Right cardiac atrium (tissue), 5 donors: Measurements from ENCODE around the gene SLC1A2. TPM values are rescaled to one million over a fixed set of nuclear protein-coding genes. Genes with fewer than 3 reads are reported as not detected.

Experiments used
- ATAC-seq, 2 donors: fragments of 200-7000 bp; cut with Tn5 transposase; one replicate each; pipeline versions ENCODE4 v1.8.0 to v1.9.1; 2020; ENCODE audit warnings: moderate library complexity in 2 of 2, mild to moderate bottlenecking in 1 of 2
- DNase-seq, 3 donors: peaks; one replicate each; pipeline ENCODE4 v3.0.0-alpha.2; 2020
- H3K27ac ChIP-seq: one replicate; pipeline ENCODE4 v1.5.1; 2013; ENCODE audit warnings: mild to moderate bottlenecking, low read length, control low read depth, moderate library complexity
- H3K27me3 ChIP-seq: one replicate; pipeline ENCODE4 v1.6.1; 2013; ENCODE audit not compliant: control insufficient read depth, insufficient read depth
- H3K4me1 ChIP-seq: one replicate; pipeline ENCODE4 v1.6.1; 2013; ENCODE audit warnings: low read length; ENCODE audit not compliant: control insufficient read depth, insufficient read depth
- H3K4me3 ChIP-seq: one replicate; pipeline ENCODE4 v1.5.1; 2013; ENCODE audit warnings: low read length, control low read depth
- H3K9me3 ChIP-seq: one replicate; pipeline ENCODE4 v1.6.1; 2013; ENCODE audit warnings: low read length; ENCODE audit not compliant: control insufficient read depth
- WGBS: extraction: QIAGEN DNeasy Blood & Tissue Kit; methylation state at CpG from one replicate; pipeline ENCODE4 v1.1.7; 2013; 5-methylcytosine and 5-hydroxymethylcytosine counted together
- intact Hi-C, 4 donors: fragments of 100-400 bp; cut with DNase I; formaldehyde crosslinking; loops; one replicate each; pipeline versions ENCODE4 v1.11.0 to v1.14.0; 2022 to 2023
- polyA plus RNA-seq: library from polyadenylated mRNA; stranded (reverse); fragments of 200-250 nt; gene quantifications from one replicate; pipeline ENCODE4 v1.2.3, GENCODE V29; 2013
- total RNA-seq, 4 donors: library from RNA; stranded (reverse); fragmentation: NEBNext Ultra II Directional; extraction: Animal tissue kit (Norgen Biotek cat#: 25700); gene quantifications; one replicate each; pipeline ENCODE4 v1.2.1, GENCODE V29; 2021
- donor health status: healthy with polysubstance abuse.
- donor health status: DM: no; HTN: yes; CAD: no.
- donor health status: DM: no; HTN: no; CAD: no.
- donor health status: DM: no; HTN: yes; CAD: no; lungs with severe emphysema.
- donor health status: DM: yes; HTN: yes; CAD: no.

Gene SLC1A2
- total and polyA plus RNA-seq, 5 donors: 0.54 to 2.3 (median 1.3) TPM

DNA sequence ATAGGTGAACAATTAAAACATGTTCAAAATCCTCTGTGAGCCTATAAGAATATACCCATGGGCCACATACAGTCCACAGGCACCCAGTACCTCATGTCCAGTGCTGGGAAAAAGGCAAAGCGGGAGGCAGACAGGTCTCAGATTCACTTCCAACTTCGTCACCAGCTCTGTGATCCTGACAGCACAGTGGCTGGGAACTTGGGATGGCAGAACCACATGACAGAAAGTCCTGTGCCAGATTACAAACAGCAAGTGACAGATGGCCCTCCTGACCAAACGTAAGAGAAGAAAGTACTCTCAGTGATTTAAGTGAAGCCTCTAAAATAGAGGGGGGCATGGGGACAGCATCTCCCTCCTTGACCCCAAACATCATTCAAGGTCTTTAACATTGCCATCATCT is 5.8 kb downstream of the SLC1A2 start:
- H3K27ac ChIP-seq: no peak overlapping the region
- ATAC-seq (peak in 1 of 2 donors; percentile 57), DNase-seq (no peak)
- H3K27me3 ChIP-seq: no peaks in the 10 kb centered on the region
- no peaks in the 10 kb centered on the region for H3K9me3 ChIP-seq
- intact Hi-C loops: no loop called here
- no peak overlapping the region for H3K4me3 ChIP-seq
- WGBS: 72% methylated on average over 3 of the region's 3 CpGs
- no peaks in the 10 kb centered on the region for H3K4me1 ChIP-seq

DNA sequence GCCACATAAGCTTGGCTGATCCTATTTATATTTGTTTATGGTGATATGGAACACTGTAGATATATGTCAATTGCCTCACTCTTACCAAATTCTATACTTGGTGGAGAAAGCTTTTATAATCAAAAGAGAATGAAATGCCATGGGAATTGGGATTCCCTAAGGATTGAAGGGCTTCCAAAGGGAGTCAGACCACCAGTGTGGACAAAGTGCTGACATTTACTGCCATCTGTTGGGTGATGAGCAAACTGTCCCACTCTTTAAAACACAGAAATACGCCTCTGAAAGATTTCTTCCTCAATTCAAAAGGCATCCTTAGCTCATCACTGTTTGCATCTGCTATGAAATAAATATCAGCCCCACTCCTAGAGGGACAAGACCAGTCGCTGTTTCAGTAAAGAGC is 7.1 kb downstream of the SLC1A2 start:
- intact Hi-C loops: no loop called here
- DNase-seq: no peak
- no peak overlapping the region for H3K27ac ChIP-seq
- H3K27me3 ChIP-seq: no peaks in the 10 kb centered on the region
- H3K9me3 ChIP-seq: no peaks in the 10 kb centered on the region
- 64% methylated on average over 2 of the region's 2 CpGs for WGBS
- H3K4me1 ChIP-seq: no peaks in the 10 kb centered on the region
- no peak for ATAC-seq
- H3K4me3 ChIP-seq: no peak overlapping the region

DNA sequence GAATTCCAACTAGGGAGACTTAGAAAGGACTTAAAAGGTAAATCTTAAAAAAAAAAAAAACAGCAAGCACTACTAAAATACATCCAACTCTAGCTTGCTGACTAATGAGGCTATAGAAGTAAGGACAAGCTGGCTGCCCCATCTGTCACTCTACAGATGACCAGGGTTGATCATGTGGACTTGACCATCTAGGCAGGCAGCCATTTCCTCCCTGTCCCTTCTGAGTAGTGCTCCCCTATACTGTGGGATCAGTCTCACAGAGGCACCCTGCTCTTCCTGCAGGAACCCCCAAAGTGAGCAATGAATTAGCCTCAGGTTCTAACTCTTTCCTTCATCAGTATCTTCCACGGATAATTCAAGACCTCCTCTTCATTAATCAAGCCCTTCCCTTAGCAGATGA is 12.3 kb downstream of the SLC1A2 start:
- Histone ChIP-seq H3K4me1 (no peaks in the 10 kb centered on the region), H3K9me3 (no peaks in the 10 kb centered on the region), H3K4me3 (no peak overlapping the region), H3K27me3 (no peaks in the 10 kb centered on the region), H3K27ac (no peak overlapping the region)
- 87% methylated on average over 1 of the region's 1 CpG for WGBS
- intact Hi-C loops: loop anchor here in 1 of 4 donors (10.0 kb wide), 1 partner anchor 822 kb away; no protein-coding TSS in a partner anchor
- no peak for DNase-seq
- no peak for ATAC-seq

DNA sequence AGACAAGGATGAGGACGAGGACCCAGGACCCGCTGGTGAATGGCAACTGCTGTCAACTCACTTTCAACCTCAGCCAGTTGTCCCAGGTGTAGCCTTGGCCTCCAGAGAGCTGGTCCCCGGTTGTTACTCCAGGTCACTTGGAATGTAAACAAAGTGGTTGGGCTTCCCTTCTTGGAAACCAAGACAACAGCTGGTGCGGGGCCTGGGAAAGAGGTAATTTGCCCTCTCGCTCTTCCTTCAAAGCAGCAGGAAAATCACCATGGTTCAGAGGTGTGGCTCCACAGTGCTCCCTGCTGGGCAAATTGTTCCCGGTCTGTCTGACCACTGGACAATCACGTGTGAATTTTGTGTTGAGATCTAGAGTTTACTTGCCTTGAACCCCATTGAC is 15.0 kb downstream of the SLC1A2 start:
- Histone ChIP-seq H3K27ac (no peak overlapping the region), H3K27me3 (no peaks in the 10 kb centered on the region), H3K9me3 (no peaks in the 10 kb centered on the region), H3K4me1 (no peaks in the 10 kb centered on the region), H3K4me3 (no peak overlapping the region)
- DNase-seq (peak in 2 of 3 donors; percentile 22 to 48), ATAC-seq (no peak)
- intact Hi-C loops: loop anchor here in 1 of 4 donors (10.0 kb wide), 1 partner anchor 820 kb away; no protein-coding TSS in a partner anchor
- WGBS: 46% methylated on average over 7 of the region's 7 CpGs

DNA sequence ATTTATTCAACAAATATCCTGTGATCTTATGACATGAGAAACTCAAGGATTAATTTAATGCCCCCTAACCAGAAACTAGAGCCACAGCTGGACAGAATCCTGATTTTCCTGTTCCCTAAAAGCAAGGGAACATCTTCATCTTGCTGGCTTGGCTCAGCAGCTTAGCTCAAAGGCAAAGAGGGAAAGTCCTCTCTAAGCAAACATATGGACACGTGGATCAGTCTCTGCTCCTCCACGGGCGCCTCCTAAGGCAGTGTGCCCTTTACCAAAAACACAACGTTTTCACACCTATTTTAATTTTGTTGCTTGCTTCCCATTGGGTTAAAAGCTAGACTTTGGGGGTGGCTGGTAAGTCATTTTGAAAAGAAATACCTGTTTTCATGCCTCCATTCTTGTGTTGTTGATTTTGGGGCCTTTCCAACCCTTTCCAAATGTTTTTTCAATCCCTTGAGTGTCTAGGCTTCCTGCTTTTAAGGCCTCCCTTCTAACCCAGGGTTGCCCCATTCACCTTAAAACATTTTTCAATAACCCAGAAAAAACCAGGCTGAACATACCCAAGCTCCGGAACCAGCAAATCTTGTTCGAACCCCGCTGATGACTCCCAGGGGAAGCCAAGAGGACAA is 15.5 kb downstream of the SLC1A2 start:
- WGBS: 83% methylated on average over 7 of the region's 7 CpGs
- DNase-seq: no peak
- Histone ChIP-seq H3K4me3 (no peak overlapping the region), H3K4me1 (no peaks in the 10 kb centered on the region), H3K27me3 (no peaks in the 10 kb centered on the region), H3K9me3 (no peaks in the 10 kb centered on the region), H3K27ac (no peak overlapping the region)
- intact Hi-C loops: loop anchor here in 1 of 4 donors (10.0 kb wide), 1 partner anchor 819 kb away; no protein-coding TSS in a partner anchor
- ATAC-seq: no peak

DNA sequence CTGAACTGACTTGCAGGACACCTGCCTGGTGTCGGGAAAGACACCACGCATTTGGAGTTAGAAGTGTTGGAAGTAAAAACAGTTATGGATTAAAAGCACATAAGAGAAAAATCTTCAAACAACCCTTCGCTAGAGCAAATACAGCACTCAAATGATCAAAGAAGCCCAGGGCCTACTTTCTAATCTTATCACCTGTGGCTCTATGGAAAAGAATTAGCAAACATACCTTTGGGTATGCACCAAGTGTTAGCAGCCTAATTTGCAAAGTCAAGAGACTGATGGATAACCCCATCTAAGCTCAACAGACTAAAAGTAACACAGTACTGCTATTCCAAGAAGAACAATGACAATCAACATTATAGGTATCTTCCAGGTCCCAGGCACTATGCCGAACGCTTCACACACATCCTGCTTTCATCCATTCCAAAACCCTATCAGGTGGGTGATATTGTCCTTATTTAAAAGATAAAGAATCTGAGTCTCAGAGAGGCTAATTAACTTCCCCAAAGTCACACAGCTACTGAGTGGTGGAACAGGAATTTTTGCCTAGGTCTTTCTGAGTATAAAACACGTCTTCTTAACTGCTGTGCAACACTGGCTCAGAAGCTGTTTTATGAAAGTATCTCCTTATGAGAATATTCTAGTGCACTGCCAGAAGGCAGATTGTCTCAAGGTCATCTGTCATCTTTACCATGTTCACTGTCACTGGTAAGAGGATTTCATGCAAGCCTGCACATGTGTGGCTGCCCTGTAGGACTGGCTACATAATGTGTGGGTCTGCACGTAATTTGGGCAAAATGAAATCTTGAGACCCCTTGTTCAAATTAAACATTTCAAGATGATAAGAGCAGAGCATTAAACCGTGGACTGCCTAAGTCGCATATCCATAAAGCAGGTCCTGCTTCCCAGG is 16.4 kb downstream of the SLC1A2 start:
- H3K27me3 ChIP-seq: no peaks in the 10 kb centered on the region
- H3K4me1 ChIP-seq: no peaks in the 10 kb centered on the region
- no peaks in the 10 kb centered on the region for H3K9me3 ChIP-seq
- H3K4me3 ChIP-seq: no peak overlapping the region
- WGBS: 81% methylated on average over 9 of the region's 9 CpGs
- DNase-seq (no peak), ATAC-seq (no peak)
- intact Hi-C loops: loop anchor here in 1 of 4 donors (10.0 kb wide), 1 partner anchor 818 kb away; no protein-coding TSS in a partner anchor
- H3K27ac ChIP-seq: no peak overlapping the region

DNA sequence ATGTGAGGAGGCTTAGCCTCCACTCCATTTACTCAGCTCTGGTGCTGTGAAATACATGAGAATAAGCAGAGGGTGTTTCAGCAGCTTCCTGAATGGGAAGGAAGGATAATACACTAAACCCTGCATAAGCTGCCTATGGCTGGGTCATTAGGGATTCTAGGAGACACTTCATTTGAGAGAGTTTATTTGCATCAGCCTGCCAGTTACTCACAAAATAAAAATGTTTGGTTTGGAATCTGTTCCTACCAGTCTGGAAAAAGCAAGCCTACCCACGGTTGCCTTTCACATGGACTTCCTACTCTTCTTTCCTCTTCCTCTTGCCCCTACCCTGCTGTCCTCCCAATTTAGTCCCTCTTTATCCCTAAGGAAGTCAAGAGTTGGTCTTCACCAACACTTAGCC is 20.5 kb downstream of the SLC1A2 start:
- Histone ChIP-seq H3K4me3 (no peak overlapping the region), H3K4me1 (no peaks in the 10 kb centered on the region), H3K27me3 (no peaks in the 10 kb centered on the region), H3K9me3 (no peaks in the 10 kb centered on the region), H3K27ac (no peak overlapping the region)
- intact Hi-C loops: loop anchor here in 3 of 4 donors (10.0 kb wide), 3 partner anchors 404 to 824 kb away; no protein-coding TSS in a partner anchor
- no peak for DNase-seq
- no peak for ATAC-seq
- 38% methylated on average over 1 of the region's 1 CpG for WGBS

DNA sequence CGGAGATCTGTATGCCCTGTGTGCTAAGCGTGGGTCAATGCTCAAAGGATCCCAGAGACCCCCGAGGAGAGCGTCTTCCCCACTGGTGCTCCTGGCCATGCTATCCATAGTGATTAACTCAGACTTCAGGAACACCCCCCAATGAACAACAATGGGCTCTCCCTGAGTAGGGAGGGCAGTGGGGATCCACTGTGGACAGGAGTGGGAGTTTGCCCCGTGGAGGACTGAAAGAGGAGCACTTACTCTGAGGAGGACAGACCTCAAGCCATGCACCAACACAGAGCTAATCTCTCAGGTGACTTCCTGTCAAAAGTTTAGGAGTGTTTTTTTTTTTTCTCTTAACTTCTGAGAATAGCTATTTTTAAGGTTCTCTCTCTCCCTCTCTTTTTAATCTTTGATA is 24.4 kb downstream of the SLC1A2 start:
- ATAC-seq (no peak), DNase-seq (no peak)
- no peak overlapping the region for H3K27ac ChIP-seq
- H3K9me3 ChIP-seq: no peaks in the 10 kb centered on the region
- intact Hi-C loops: loop anchor here (5.0 to 10.0 kb wide), 5 partner anchors 400 to 820 kb away; no protein-coding TSS in a partner anchor
- no peaks in the 10 kb centered on the region for H3K27me3 ChIP-seq
- no peak overlapping the region for H3K4me3 ChIP-seq
- WGBS: 88% methylated on average over 5 of the region's 5 CpGs
- H3K4me1 ChIP-seq: no peaks in the 10 kb centered on the region

DNA sequence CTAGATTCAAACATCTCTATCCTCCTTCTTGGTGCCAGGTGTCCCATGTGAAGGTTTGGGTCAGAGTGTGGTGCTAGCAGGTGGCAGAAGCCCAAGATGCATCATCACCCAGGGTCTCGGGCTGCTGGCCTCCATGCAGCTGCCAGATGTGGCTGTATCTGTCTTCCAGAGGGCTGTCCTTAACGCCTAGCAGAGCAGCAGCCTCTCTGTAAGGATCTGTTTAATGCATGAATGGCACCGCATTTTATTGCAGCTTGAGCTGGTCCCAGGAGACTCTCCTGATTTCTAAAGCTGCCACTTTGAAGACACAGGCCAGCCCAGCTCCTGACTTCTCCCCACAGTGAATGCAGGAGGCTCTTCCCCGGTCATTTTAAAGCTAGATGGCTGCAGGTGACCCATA is 26.3 kb downstream of the SLC1A2 start:
- intact Hi-C loops: loop anchor here (5.0 to 10.0 kb wide), 5 partner anchors 398 to 818 kb away; no protein-coding TSS in a partner anchor
- Histone ChIP-seq H3K27ac (no peak overlapping the region), H3K27me3 (no peaks in the 10 kb centered on the region), H3K4me3 (no peak overlapping the region), H3K9me3 (no peaks in the 10 kb centered on the region), H3K4me1 (no peaks in the 10 kb centered on the region)
- no peak for ATAC-seq
- DNase-seq: no peak
- 66% methylated on average over 4 of the region's 4 CpGs for WGBS

DNA sequence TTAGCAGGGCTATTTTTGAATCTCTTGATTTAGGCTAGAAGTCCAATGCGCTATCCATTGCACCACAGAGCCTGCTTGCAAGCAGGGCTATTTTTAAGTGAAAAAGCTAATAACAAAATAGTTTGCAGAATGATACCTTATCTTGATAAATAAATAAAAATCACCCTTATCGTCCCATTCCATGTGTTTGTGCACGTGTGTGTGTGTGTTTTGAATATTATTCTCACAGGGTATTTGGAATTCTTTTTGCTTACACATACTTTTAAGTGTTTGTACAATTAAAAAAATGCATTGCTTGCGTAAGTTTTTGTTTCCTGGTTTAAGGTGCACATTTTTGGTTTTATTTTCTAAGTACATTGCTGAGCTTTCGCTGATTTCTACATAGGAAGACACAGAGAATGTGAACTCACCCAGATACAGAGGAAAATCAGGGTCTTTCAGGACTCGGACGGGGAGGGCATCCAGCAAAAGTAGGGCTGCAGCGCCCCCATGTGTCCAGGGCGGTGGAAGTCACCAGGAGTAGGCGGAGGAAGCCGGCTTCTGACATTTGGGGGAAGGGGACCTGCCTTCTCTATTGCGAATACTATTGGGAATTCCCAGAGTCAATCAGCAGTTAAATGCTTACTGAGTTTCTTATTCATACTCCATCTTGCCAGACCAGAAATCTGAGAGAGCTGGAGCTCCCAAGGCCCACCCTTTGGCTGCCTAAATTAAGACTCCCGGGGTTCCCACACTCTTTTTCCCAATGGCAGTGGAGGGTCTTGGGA is 27.3 kb downstream of the SLC1A2 start:
- Histone ChIP-seq H3K4me3 (no peak overlapping the region), H3K9me3 (no peaks in the 10 kb centered on the region), H3K27me3 (no peaks in the 10 kb centered on the region), H3K27ac (no peak overlapping the region), H3K4me1 (no peaks in the 10 kb centered on the region)
- WGBS: 22% methylated on average over 13 of the region's 13 CpGs
- peak; percentile 85 to 93 (median 88) for DNase-seq
- ATAC-seq: peak; percentile 87 to 95
- intact Hi-C loops: loop anchor here (5.0 to 10.0 kb wide), 5 partner anchors 397 to 817 kb away; no protein-coding TSS in a partner anchor
